T-helper 22 cell (primary cell): Measurements from ENCODE around the gene SYT12.
"Not testable (repeated sequence)": the region's sequence is repeated elsewhere in the genome, so short reads cannot be mapped to it uniquely, and the experiment has no call there.

Source experiments
- DNase-seq: peaks from one replicate; pipeline ENCODE4 v3.0.0-alpha.2; 2020; ENCODE audit warnings: low read depth

Gene SYT12

GRCh38 chr11:66996609-66997273 lies 26.2 kb upstream of the SYT12 start:
- DNase-seq = no peak

DNA sequence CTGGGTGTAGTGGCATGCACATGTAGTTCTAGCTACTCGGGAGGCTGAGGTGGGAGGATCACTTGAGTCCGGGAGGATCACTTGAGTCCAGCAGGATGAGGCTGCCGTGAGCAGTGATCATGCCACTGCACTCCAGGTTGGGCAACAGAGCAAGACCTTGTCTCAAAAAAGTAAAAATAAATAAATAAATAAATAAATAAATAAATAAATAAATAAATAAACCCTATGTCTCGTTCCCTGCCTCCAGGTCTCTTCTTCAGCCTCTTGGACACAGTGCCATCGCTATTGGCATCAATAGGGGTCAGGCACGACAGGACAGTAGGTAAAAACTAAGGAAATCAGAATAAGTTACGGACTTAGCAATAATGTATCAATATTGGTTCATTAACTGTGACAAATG lies 23.4 kb upstream of the SYT12 start:
- no peak for DNase-seq

DNA sequence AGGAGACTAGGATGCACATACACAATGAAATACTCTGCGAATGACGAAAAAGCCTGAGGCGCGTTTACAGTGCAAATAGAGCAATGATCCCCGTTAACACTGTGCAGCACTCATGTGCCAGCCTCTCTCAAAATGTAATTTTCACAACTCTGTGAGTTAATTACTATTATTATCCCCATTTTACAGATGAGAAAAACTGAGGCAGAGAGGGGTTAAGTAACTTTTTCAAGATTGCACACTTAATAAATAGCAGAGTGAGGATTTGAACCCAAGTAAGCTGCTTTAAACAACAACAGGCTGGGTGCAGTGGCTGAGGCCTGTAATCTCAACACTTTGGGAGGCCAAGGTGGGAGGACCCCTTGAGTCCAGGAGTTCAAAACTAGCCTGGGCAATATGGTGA lies 21.6 kb upstream of the SYT12 start:
- no peak for DNase-seq

GRCh38 chr11:67002297-67002913 lies 20.5 kb upstream of the SYT12 start:
- no peak for DNase-seq

- DNase-seq = no peak
These were observed 20.0 kb upstream of the SYT12 start for GRCh38 chr11:67002921-67003411.

GRCh38 chr11:67005200-67005599 lies 17.7 kb upstream of the SYT12 start:
- not testable (repeated sequence) for DNase-seq

- no peak for DNase-seq
These were observed 16.7 kb upstream of the SYT12 start for GRCh38 chr11:67006029-67006884.

DNA sequence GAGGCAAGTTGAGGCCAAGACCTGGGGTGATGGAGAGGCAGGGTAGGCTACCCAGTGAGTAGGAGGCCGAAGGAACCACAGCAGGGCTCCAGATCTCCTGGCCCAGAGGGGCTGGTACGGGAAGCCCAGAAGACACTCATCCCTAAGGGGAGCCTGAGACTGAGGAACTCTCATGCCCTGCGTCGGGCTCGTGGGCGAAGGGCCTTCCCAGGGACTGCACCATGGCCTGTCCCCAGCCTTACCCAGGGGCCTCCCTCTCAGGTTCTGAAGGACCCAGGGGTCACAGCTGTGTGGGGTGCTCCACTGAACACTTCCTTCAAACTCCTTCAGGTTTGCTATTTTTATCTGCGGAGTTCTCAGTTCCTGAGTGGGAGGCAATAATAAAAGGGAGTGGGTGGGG lies 15.8 kb upstream of the SYT12 start:
- no peak for DNase-seq

DNA sequence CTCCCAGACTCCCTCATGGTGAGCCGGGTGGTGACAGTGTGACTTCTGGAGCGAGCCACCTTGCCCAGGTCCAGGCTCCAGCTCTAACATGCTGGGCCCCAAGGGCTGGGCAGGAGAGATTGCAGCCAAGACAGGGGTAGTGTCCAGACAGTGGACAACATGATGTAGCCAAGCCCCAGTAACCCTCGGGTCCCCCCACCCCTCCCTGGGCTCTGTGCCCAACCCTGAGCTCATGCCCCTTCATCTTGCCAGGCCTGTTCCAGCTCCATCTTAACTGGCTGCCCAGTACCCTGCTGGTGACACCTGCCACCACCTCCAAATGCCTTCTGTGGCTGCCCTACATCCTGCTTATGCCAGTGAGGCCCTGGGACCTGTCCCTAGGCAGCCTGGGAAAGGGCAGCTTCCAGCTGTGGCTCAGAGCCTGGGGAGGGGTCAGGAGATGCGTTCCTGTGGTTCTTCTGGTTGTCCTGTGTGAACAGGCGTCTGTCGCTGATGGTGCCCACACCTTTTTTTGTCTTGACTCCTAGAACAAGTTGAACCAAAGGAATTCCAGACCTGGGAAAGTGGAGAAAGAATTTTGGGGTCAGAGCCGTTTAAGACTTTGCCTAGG lies 12.5 kb upstream of the SYT12 start:
- no peak for DNase-seq

DNA sequence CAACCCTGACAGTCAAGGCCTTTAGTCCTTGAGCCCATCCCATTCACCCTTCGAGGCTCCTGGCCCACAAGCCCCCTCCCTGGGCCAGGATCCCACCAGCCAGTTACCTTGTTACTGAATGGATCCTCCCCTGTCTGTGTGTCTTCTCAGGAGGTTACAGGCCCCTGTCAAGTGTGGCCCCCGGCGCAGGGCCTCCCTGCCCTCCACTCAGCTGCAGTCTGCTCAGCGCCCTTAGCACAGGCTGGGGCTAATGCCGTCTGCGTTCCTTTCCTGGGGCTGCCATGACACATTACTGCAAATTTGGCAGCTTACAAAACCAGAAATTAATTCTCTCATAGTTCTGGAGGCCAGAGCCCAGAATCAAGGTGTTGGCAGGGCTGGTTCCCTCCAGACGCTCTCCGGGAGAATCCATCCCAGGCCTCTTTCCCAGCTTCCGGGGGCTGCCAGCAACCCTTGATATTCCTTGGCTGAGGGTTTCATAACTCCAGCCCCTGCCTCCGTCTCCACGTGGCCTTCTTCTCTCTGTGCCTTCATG lies 9.4 kb upstream of the SYT12 start:
- DNase-seq = no peak

DNA sequence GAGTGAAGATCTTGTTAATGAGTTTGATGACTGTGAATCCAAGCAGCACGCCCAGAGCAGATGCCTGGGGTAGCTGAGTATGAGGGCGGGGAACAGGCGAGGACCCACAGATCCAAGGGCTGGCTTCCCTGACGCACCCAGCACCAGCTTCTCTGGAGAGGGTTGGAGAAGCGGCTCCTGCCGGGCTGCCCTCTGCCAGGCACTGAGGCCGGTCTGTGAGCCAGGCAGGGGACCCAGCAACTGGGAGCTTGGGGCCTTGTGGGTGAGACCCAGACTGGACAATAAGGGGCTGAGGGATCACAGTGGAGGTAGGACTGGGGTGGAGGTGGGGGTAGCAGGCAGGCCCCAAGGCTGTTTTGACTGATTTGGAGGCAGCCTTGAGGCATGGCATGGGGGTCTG lies 8.6 kb upstream of the SYT12 start:
- no peak for DNase-seq

DNA sequence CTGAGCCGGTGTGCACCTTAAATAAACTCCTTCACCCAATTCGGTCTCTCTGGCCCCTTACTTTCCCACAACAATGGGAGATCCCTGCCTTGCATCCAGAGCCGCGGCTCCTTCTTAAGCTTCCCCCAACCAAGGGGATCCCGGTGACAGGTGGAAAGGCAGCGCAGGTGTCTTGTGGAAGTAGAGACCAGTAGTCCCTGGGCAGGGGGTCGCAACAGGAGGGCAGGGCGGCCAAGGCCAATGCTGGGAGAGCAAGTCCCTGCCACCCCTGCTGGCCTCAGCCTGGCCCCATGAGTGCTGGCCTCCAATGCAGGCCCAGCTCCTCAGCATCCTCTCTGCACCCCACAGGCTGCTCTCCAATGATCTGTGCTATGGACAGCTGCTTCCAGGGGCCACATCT lies 7.9 kb upstream of the SYT12 start:
- no peak for DNase-seq

DNA sequence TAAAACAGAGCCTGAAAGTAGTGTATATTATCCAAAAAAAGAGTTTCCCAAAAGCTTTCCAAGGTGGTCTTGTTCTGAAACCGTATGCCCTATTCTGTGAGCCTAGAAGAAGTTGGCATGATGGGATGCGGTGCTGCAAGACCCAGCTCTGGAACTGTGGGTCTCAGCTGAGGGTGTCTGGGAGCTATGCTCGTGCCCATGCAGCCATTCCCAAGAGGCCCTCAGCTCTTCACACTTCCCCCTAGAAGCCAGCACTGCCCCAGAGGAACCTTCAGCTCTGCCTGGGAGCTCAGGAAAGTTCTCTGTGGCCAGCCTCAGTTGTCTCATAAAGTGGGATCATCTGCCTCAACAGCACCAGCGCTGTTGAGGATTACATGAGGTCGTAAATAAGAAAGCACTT lies 6.4 kb upstream of the SYT12 start:
- no peak for DNase-seq

- no peak for DNase-seq
These were observed 2.0 kb upstream of the SYT12 start for GRCh38 chr11:67020949-67021348.

DNA sequence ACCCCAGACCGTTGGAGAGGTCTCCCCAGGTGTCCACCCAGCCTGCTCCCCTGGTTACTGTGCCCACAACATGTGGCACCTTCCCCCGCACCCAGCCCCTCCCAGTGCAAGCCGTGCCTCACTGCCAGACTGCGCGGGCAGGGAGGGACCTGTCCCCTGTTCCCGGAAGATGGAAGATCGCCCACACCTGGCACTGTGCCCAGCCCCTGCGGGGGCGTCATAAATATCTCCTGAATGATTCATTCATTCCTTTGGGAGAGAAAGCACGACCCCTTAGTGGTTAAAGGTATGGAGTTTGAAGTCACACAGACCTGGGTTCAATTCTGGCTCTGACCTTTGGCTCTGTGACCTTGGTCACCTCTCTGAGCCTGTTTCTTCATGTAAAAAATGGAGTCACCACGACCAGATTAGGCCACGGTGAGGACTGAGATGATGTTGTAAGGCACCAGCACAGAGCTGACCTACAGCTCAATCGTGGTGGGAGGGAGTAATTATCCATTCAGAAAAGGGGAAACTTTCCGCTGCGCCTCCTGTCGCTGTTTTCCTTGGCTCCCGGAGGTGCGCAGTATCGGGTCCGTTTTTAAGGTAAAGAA lies 497 bp upstream of the SYT12 start:
- no peak for DNase-seq

DNA sequence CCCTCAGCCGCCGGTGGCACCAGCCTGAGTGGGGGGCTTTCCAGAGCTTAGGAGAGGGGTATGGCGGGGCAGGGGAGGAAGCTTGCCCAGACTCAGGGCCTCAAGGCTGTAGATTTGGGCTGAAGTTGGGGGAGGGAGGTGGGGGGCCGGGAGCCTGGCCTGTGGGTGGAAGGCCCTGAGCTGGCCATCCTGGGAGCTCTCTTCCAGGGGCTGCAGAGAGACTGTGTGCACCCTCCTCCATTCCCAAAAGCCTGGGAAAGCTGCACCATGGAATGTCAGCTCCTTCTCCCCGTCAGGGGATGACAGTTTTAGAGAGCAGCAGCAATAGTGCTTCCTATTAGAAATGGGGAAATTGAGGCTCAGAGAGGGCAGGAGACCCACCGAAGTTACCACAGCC lies 1.0 kb downstream of the SYT12 start:
- no peak for DNase-seq

DNA sequence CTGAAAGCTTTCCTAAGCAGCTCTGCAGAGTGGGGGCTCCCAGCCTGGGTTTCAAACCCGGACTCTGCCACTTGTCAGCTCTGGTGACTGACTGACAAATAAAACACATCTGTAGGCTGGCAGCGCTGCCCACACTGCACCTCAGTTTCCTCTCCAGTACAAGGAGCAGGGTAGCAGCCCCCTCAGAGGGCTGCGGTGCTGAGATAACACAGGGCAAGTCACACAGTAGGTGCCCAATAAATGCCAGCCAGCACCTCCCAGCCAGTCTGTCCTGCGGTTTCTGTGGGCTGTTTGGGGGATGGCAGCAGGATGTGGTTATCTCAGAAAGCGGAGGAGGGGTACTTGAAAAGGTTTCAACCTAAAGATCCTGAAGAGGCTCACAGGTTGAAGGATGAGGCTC lies 1.5 kb downstream of the SYT12 start:
- peak; percentile 10 for DNase-seq

GRCh38 chr11:67024966-67025365 lies 2.0 kb downstream of the SYT12 start:
- DNase-seq = no peak

GRCh38 chr11:67025750-67026149 lies 2.8 kb downstream of the SYT12 start:
- no peak for DNase-seq

- DNase-seq = no peak
These were observed 4.0 kb downstream of the SYT12 start for GRCh38 chr11:67026941-67027340.

DNA sequence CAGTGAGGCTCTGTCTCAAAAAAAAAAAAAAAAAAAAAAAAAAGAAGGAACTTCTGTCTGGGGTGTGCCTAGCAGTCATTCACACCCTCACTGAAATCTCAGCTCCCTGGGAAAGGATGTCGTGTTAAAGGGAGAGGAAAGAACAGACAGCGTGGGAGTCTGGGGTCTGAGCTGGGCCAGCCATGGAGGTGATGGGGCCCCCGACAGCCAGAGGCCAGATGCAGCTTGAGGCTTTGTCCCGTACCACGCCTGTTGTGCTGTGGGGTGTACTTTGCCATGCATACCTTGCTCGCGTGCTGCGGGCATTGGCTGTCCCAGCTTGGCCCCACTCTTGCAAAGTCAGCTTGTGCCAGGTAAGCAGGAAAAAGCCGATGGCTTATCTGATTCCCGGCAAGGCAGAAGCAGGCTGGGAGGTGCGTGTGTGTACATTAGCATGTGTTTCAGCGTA lies 4.6 kb downstream of the SYT12 start:
- no peak for DNase-seq
